Glutamatergic neuron (in vitro differentiated cells): Measurements from ENCODE around the gene SIX2. TPM values are rescaled to one million over a fixed set of nuclear protein-coding genes. Genes with fewer than 3 reads are reported as not detected.

ENCODE experiments used
- DNase-seq: peaks from one replicate; pipeline ENCODE4 v3.0.0; 2022
- H3K27ac Mint-ChIP-seq: one replicate; pipeline ENCODE4 v1.8.0; 2020; ENCODE audit warnings: mild to moderate bottlenecking, mixed read lengths, inconsistent platforms; ENCODE audit not compliant: unreplicated experiment
- H3K27me3 Mint-ChIP-seq: one replicate; pipeline ENCODE4 v1.8.0; 2020; ENCODE audit warnings: mild to moderate bottlenecking, moderate library complexity, mixed read lengths, inconsistent platforms; ENCODE audit not compliant: unreplicated experiment
- H3K36me3 Mint-ChIP-seq: one replicate; pipeline ENCODE4 v1.8.0; 2020; ENCODE audit warnings: mild to moderate bottlenecking, mixed read lengths, inconsistent platforms; ENCODE audit not compliant: unreplicated experiment
- H3K4me1 Mint-ChIP-seq: one replicate; pipeline ENCODE4 v1.8.0; 2020; ENCODE audit warnings: mild to moderate bottlenecking, low read depth, mixed read lengths, inconsistent platforms; ENCODE audit not compliant: unreplicated experiment
- H3K4me3 Mint-ChIP-seq: one replicate; pipeline ENCODE4 v1.8.0; 2020; ENCODE audit warnings: mild to moderate bottlenecking, mixed read lengths, inconsistent platforms; ENCODE audit not compliant: unreplicated experiment
- H3K9me3 Mint-ChIP-seq: one replicate; pipeline ENCODE4 v1.8.0; 2020; ENCODE audit warnings: mild to moderate bottlenecking, moderate library complexity, mixed read lengths, inconsistent platforms; ENCODE audit not compliant: unreplicated experiment
- total RNA-seq: library from RNA; stranded (reverse); fragmentation: NEBNext Ultra II Directional; extraction: Animal tissue kit (Norgen Biotek cat#: 25700); gene quantifications from one replicate; pipeline ENCODE4 v1.2.1, GENCODE V29; 2021; ENCODE audit not compliant: unreplicated experiment
- TF ChIP-seq, protein P1 (sequence below): fragments of 200-600 bp; sonication (generic); IDR thresholded peaks from one replicate; pipeline ENCODE4 v1.5.0; 2021; ENCODE audit not compliant: partially characterized antibody, unreplicated experiment

The SIX2 gene
- total RNA-seq, 1 donor from 2014 or later: 0.56 TPM

DNA sequence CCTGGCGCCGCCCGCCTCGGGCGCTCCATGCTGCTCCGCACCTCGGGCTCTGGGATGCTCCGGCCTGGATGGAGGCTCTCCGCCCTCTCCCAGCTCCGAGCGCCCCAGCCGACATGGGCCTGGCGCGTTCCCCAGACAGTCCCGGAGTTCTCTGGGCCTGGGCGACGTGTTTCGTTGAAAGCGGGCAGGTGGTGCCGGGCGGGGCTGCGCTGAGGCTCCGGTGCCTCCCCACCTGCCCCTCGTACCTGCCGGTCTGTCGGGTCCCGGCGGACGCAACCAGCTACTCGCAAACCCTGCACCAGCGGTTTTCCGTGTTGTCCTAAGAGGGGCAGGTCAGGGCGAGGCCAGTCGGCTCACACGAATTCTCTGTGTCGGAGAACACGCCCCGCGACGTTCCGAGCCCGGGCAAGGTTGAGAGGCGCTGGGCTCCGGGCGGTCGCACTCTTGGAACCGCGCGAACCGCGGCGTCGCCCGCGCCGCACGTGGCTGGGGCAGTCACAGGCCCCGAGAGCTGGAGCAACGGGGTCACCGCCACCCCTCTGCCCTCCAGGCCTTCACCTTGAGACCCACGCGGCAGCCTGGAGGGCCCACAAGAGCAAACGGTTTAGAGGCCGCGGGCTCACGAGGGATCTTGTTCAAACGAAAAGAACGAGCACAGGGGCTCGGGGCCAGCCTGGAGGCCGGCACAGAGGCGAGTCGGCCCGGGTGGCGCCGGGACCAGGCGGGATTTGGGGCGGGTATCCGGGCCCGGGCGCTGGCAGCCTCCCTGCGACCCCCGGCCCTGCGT is 4.2 kb upstream of the SIX2 start:
- Mint-ChIP-seq H3K36me3 (peaks cover 4% of the 10 kb centered on the region), H3K27me3 (peaks cover 36% of the 10 kb centered on the region), H3K4me1 (peaks cover 6% of the 10 kb centered on the region), H3K4me3 (peak overlapping the region; percentile 63), H3K9me3 (peaks cover 9% of the 10 kb centered on the region), H3K27ac (no peak overlapping the region)
- DNase-seq: no peak
- TF ChIP-seq, protein P1, sequence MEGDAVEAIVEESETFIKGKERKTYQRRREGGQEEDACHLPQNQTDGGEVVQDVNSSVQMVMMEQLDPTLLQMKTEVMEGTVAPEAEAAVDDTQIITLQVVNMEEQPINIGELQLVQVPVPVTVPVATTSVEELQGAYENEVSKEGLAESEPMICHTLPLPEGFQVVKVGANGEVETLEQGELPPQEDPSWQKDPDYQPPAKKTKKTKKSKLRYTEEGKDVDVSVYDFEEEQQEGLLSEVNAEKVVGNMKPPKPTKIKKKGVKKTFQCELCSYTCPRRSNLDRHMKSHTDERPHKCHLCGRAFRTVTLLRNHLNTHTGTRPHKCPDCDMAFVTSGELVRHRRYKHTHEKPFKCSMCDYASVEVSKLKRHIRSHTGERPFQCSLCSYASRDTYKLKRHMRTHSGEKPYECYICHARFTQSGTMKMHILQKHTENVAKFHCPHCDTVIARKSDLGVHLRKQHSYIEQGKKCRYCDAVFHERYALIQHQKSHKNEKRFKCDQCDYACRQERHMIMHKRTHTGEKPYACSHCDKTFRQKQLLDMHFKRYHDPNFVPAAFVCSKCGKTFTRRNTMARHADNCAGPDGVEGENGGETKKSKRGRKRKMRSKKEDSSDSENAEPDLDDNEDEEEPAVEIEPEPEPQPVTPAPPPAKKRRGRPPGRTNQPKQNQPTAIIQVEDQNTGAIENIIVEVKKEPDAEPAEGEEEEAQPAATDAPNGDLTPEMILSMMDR: no peak

DNA sequence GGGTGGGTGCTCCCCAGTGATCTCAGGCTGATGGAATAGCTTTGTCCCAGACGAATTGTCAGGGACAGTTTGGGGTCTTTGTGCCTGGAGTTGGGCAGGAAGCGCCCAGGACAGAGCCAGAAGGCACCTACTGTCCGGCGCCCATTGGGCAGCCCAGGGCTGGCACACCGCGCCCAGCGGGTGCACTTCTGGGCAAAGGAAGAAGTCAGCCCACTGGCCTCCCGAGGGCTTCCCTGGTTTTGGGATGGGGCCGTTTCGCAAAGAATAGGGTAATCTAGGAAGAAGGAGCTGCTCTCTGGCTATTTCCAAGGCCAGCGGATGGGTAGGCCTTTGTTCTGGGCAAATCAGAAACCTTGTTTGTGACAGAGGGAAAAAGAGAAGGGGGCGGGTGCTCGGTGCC is 3.5 kb upstream of the SIX2 start:
- Mint-ChIP-seq H3K27me3 (peaks cover 37% of the 10 kb centered on the region), H3K4me3 (peak overlapping the region; percentile 69), H3K36me3 (peaks cover 4% of the 10 kb centered on the region), H3K27ac (no peak overlapping the region), H3K4me1 (peaks cover 6% of the 10 kb centered on the region), H3K9me3 (peaks cover 14% of the 10 kb centered on the region)
- TF ChIP-seq, protein P1: no peak
- no peak for DNase-seq

DNA sequence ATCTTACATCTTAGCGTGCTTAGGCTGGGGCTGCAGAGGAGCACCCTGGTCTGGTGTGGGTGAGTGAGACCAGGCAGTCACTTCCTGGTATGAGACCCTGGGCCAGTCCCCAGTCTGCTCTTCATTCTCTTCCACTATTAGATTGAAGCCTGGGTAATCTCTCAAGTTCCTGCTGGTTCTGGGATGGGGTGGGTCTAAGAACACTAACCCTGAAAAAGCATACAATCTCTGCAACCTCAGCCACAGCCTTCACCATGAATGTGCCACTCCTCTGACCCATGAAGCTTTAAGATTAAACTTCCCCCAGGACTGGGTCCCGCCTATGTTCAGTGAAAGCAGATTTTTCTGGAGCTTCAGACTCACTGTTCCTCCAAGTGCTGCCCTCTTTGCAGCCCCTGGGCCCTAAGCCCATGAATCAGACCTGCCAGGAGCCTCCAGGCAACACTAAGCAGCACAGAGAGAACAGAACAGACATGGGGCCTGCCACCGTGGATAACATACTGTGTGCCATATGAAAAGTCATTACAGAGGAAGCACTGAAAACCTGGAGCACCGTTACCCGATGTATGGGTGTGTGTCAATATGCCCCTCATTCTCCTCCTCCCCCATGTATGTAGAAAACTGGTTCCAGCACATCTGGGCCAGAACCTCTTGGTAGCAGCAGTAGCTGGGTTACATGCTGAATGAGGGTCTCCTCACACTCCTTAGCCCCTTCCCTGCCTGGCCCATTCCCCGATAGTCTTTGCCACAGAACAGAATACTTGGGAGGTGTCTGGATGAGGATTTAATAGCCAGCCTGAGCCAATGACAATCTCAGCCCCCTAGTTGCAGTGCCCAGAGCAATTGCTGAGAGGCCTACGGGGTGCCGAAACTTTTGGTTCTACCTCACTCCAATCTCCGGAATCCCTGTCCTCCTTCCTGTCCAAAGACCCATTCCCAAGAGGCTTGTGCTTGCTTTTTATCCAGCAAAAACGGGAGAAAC is 2.7 kb upstream of the SIX2 start:
- no peak overlapping the region for H3K4me3 Mint-ChIP-seq
- H3K9me3 Mint-ChIP-seq: peaks cover 17% of the 10 kb centered on the region
- H3K27ac Mint-ChIP-seq: no peak overlapping the region
- peaks cover 43% of the 10 kb centered on the region for H3K27me3 Mint-ChIP-seq
- peaks cover 6% of the 10 kb centered on the region for H3K4me1 Mint-ChIP-seq
- H3K36me3 Mint-ChIP-seq: peaks cover 4% of the 10 kb centered on the region
- TF ChIP-seq, protein P1: no peak
- no peak for DNase-seq

DNA sequence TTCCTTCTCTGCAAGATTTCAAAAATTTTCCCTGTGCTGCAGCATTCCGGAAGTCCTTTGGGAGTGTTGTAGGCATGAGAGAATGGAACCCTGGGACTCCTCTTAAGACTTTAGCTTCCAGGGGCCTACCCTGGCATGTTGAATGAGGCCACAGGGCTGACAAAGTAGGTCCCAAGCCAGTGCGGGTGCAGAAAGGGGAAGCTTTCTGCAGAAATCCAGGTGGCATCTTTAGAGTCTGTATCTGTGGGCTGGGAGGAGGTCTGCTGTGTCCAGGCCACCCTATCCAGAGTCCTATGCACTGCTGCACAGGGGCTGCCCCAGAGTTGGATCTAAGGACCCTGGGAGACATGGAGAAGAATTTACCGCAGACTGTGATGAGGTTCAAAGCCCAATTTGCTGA is 1.9 kb upstream of the SIX2 start:
- no peak overlapping the region for H3K4me3 Mint-ChIP-seq
- no peak for DNase-seq
- peaks cover 6% of the 10 kb centered on the region for H3K4me1 Mint-ChIP-seq
- H3K27me3 Mint-ChIP-seq: peaks cover 46% of the 10 kb centered on the region
- H3K27ac Mint-ChIP-seq: no peak overlapping the region
- H3K36me3 Mint-ChIP-seq: peaks cover 8% of the 10 kb centered on the region
- TF ChIP-seq, protein P1: no peak
- H3K9me3 Mint-ChIP-seq: peaks cover 17% of the 10 kb centered on the region
